ENCODE results near the gene ADCK2. TPM values are rescaled to one million over a fixed set of nuclear protein-coding genes. Genes with fewer than 3 reads are reported as not detected.

Gene ADCK2
- total and polyA plus RNA-seq, 9 of the 15 experiments (the other 6 are each of a cell fraction or from before 2014, with no cell fraction given) = 0.08 to 14.3 (median 9.7) TPM

- TF ChIP-seq CBFA2T2 (conservative IDR thresholded peaks at IDR 0.05) = peak; percentile 8
- TF ChIP-seq MAFG (tag; conservative IDR thresholded peaks at IDR 0.05) = no peak
- TF ChIP-seq PCBP1 (IDR thresholded peaks at IDR 0.05; ENCODE audit: low read depth, low read length, poor library complexity, severe bottlenecking) = peak; percentile 94
- TF ChIP-seq HMGXB4 (CRISPR knock-in tag; IDR thresholded peaks at IDR 0.05) = peak; percentile 86
- TF ChIP-seq TOE1 (IDR thresholded peaks at IDR 0.05; ENCODE audit: borderline replicate concordance) = peak; percentile 67
- peak; percentile 89 for TF ChIP-seq TOE1 (CRISPR knock-in tag; IDR thresholded peaks at IDR 0.05; ENCODE audit: borderline replicate concordance, low read depth)
- TF ChIP-seq XRCC4 (IDR thresholded peaks at IDR 0.05; ENCODE audit: extremely low read depth, insufficient read depth, insufficient read length) = no peak
- no peak for TF ChIP-seq ZNF395 (CRISPR knock-in tag; IDR thresholded peaks at IDR 0.05)
- no peak for TF ChIP-seq HES1 (IDR thresholded peaks at IDR 0.05; ENCODE audit: low read depth)
- peak; percentile 92 for TF ChIP-seq SAP30 (IDR thresholded peaks at IDR 0.05; ENCODE audit: borderline replicate concordance, insufficient read depth, low read depth, low read length, poor library complexity, severe bottlenecking)
- TF ChIP-seq ZNF561 (CRISPR knock-in tag; conservative IDR thresholded peaks at IDR 0.05) = no peak
- TF ChIP-seq CHD4 (IDR thresholded peaks at IDR 0.05; ENCODE audit: insufficient read depth, insufficient replicate concordance, low read depth, low read length, poor library complexity, severe bottlenecking) = no peak
- TF ChIP-seq HBP1 (CRISPR knock-in tag; IDR thresholded peaks at IDR 0.05) = 0 out of 2 replicates have a peak, but pooled peaks have one; percentile 5
- 0 out of 2 replicates have a peak, but pooled peaks have one; percentile 12 for TF ChIP-seq SMC3 (conservative IDR thresholded peaks at IDR 0.05; ENCODE audit: insufficient read depth, low read depth, low read length)
- no peak for TF ChIP-seq MIER1 (IDR thresholded peaks at IDR 0.05; ENCODE audit: low read depth)
- TF ChIP-seq SNIP1 (IDR thresholded peaks at IDR 0.05; ENCODE audit: low read depth) = no peak; the same call in 1 of the 2 replicates
- TF ChIP-seq SRSF7 (optimal IDR thresholded peaks at IDR 0.05; ENCODE audit: low read depth, low read length) = no peak
- TF ChIP-seq ARID2 (IDR thresholded peaks at IDR 0.05) = no peak
- TF ChIP-seq ARID3B (CRISPR knock-in tag; IDR thresholded peaks at IDR 0.05; ENCODE audit: borderline replicate concordance) = no peak
- no peak for TF ChIP-seq RFX1 (IDR thresholded peaks at IDR 0.05)
Measured at GRCh38 chr7:140696680-140697446, 24.1 kb downstream of the ADCK2 start, which contains the start of gene NDUFB2 (continued).
